Cerebellar nuclear complex (tissue), 1 donor: Measurements from ENCODE around the gene MATN1.

ENCODE experiments used
- DNase-seq, 2 experiments: peaks; one replicate each; lab custom pipeline; 2025; lab: John Stamatoyannopoulos, UW

Gene MATN1

GRCh38 chr1:30757352-30758120 is 34.2 kb upstream of the MATN1 start, which contains the start of gene LAPTM5:
TSS of gene LAPTM5 (minus strand) at chr1:30757774. CDS start at chr1:30757745, 29 bp downstream.
- no peak for DNase-seq

GRCh38 chr1:30756545-30757351 is 33.4 kb upstream of the MATN1 start:
- DNase-seq, result no peak

- no peak for DNase-seq
Observed at GRCh38 chr1:30756206-30756544, 32.8 kb upstream of the MATN1 start.

- DNase-seq, result no peak
Observed at GRCh38 chr1:30755746-30756145, 32.4 kb upstream of the MATN1 start.

- no peak for DNase-seq
Observed at GRCh38 chr1:30755334-30755733, 31.9 kb upstream of the MATN1 start.

- no peak for DNase-seq
Observed at GRCh38 chr1:30754684-30755171, 31.3 kb upstream of the MATN1 start.

GRCh38 chr1:30753660-30754123 is 30.3 kb upstream of the MATN1 start:
- DNase-seq, result no peak

DNA sequence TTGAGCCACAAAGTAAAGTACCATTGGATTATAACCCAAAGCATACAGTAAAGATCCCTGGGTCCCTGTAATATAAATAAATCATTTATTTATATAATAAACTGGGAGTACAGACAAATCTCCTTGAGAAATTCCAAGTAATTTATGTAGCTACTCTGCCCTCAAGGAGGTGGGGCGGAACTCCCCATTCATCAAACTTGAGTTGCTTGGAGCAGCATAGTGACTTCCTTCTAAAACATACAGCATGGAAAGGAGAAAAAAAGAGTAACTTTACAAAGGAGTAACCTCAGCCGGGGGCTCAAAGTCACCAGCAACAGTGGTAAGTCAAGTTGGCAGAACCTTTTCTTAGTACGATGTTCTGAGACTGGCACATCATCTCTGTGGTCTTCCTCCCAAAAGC is 29.7 kb upstream of the MATN1 start:
- DNase-seq, result no peak

- DNase-seq, result no peak
Observed at GRCh38 chr1:30752651-30752908, 29.2 kb upstream of the MATN1 start.

DNA sequence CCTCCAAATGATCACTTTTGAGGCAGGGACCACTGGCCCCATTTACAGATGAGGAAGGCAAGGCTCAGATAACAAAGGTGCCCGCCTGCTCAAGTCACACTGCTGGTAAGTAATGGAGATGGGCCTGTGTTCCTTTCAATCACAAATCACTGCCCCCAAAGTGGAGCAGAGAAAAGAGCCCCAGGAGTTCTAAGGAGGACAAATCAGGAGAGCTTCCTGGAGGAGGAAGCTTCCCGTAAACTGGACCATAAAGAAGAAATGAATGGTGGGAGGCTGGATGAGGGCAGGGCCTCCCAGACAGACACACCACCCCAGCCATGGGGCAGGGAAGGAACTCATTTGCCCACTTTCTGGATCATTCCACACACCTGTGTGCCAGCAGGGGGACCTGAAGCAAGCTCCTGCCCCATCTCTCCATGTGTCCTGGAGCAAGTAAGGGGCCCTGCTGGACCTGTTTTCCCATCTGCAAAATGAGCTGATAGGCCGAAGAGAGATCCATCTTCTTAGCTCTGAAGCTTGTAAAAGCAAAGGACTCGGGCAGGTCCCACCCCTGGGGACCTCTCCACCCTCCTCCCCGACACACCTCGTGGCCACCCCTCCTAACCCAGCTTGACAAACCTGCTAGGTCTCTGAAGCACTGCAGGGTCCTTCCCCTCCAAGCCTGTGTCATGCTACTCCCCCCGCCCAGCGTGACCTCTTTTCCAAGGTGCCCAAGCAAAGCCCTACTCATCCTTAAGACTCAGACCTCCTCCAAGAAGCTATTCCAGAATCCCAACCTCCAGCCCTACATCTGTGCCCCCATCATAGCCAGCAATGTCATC is 28.7 kb upstream of the MATN1 start:
- no peak for DNase-seq

GRCh38 chr1:30750731-30751291 is 27.4 kb upstream of the MATN1 start:
- no peak for DNase-seq

DNA sequence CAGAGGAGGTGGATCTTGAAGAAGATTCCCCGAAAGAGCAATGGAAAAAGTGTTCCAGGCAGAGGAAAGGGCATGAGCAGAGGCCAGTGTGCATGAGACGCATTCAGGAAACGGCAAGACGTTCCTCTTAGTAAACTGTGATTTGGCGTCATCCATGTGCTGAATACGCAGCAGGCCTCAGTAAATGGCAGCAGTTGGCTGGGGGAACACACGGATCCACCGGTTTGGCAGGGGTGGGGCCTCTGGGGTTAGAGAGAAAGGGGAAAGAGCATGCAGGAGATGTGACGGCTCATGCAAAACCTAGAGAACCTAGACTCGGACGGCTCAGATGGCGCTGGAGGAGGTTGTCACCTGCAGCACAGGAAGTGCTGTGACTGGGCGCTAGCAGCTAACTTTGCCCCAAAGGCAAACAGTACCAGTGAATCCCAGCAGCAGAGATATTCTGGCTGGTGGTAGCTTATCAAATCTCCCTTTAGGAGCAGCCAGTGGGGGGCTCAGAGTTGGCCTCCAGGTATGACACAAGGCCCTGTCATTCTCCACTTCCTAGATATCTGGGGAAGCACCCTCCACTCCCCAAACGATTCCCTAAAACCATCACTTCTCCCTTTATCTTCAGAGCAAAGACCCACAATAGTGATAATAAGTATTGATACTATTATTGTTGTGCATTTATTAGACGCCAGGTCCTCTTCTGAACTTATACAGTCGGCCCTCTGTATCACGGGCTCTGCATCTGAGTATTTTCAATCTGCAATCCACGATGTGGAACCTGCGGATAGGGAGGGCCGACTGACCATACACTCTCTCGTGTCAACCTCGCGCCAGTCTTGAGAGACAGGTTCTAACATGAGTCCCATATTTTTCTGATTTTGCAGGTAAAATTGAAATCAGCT is 26.6 kb upstream of the MATN1 start:
- DNase-seq, result no peak

- DNase-seq, result no peak
Observed at GRCh38 chr1:30748699-30749401, 25.5 kb upstream of the MATN1 start.

- no peak for DNase-seq
Observed at GRCh38 chr1:30748098-30748698, 24.8 kb upstream of the MATN1 start.

DNA sequence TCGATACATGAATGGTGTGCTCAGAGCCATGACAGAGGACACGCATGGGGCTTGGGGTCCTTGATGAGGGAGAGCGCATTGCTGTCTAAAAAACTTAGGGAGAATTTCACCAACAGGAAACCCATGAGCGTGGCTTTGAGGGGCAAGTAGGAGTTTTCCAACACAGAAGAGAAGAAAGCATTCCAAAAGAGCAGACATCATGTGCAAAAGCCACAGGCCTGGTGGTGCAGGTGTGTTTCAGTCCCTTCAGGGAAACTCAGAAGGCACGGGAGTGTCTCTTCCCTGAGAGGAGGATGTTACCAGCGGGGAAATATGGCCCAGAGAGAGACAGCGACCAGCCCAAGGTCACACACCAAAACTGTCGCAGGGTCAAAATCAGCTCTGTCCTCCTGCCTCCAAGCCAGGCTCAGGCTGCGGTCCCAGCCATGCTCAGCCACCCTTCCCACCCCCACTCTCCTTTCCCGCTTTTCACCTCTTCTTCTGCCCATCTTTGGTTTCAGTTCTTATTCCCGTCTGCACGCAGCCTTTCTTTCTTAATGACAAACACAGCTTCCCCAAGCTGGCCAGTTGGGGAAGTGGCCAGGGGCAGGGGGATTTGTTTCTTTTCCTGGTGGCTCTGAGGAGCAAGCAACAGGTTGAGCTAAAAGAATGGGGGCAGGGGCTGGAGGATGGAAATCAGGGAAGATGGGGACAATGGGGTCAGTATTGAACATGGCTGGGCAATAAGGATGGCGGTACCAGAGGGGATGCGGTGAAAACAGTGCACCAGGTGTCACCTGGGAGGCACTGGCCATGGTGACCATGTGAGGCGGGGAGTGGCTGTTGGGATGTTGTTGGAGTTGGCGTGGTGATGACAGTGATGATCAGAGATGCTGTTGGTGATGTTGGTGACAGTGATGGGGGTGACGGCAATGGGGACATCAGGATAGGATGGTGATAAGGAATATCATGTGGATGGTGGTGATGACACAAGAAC is 23.9 kb upstream of the MATN1 start:
- no peak for DNase-seq

GRCh38 chr1:30746212-30747032 is 23.0 kb upstream of the MATN1 start:
- no peak for DNase-seq

- no peak for DNase-seq
Observed at GRCh38 chr1:30745834-30746208, 22.4 kb upstream of the MATN1 start.
